HG02623 (cell line): ENCODE measurements around the gene CRTAC1.

Experiments used
- ATAC-seq: cut with Tn5 transposase; IDR thresholded peaks from one replicate; pipeline ENCODE4 v1.9.1; 2021; ENCODE audit warnings: moderate library complexity; ENCODE audit not compliant: unreplicated experiment

CRTAC1 gene

DNA sequence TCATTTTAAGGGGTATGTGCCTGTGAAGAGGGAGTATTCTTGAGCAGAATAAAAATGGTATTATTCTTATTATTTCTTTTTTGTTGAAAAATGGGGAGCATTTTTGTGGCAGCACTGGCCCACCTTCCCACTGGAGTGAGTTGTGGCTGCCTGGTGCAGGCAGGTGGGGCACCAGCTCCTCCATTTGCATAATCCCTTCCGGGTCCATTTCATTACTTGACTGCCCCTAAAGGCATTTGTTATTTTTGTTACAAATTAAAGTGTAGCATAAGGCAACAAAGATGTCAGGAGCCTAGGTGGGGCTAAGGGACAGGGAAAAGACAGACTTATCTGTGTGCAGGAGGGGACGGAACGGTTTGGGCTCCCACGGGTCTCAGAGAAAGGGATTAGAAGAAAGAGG is 154.0 kb downstream of the CRTAC1 start:
- no peak for ATAC-seq

DNA sequence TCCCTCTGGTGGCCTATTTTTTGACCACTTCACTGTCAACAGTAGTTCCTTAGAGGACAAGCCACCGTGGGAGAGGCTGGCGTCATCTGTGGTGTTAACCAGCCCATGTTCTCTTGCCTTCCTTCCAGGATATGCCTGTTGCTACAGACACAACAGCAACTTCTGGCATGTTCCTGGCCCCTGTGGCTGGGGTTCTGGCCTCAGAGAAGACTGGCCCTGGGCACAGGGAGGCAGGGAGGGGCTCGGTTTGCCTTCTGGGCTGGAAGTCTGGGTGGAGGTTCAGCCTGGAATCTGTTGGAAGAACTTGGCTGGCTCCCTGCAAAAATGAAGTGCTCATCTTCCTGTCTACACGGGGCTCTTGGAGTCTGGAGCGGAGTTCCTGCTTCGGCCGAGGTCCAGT is 155.0 kb downstream of the CRTAC1 start:
- ATAC-seq, result no peak

DNA sequence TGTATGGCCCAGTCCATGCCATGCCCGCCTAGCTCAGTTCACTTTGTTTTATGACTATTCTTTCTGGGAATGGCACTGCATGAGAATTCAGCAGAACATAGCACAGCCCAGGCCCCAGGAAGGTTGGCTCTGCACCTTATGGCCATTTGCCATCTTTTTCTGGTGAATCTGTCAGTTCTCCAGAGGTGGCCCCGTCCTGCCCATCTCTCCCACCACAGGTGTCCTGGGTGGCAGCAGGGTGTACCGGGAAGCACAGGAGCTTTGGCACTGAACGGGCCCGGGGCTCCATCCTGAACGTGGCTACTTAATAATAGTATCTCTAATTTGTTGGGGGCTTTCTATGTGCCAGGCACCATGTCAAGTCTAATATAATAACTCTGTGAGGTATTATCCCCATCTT is 156.1 kb downstream of the CRTAC1 start:
- no peak for ATAC-seq

- ATAC-seq, result no peak
Measured at GRCh38 chr10:97873569-97873968, 156.9 kb downstream of the CRTAC1 start.

GRCh38 chr10:97870990-97871389 is 159.4 kb downstream of the CRTAC1 start:
- no peak for ATAC-seq

- ATAC-seq, result peak; percentile 86
Measured at GRCh38 chr10:97869091-97870042, 161.1 kb downstream of the CRTAC1 start.

GRCh38 chr10:97868134-97868685 is 162.2 kb downstream of the CRTAC1 start:
- no peak for ATAC-seq

DNA sequence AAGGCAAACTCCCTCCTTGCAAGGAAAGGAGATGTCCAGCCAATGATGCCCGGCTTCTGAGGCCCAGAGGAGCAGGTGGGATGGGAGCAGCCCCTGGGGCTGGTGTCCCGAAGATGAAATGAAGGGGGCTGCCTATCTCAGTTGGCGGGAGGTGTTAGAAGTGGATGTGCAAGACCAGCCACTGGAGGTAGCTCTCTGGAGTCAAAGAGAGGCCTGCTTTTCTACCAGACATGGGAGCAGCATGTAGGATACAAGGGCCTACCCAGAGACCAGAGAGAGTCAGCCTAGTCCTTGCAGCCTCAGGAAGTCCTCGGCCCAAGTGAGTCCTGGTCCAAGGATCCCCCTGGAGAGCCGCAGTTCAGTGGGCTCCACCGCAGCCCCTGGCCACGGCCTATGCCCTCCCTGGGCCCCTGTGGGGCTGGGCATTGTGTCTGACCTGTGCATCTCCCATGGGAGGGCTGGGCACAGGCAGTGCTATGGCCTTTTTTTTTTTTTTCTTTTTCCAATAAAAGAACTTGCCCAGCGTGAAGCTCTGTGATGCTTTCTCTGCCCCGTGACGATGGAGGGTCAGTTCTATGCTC is 163.1 kb downstream of the CRTAC1 start:
- ATAC-seq, result no peak

- no peak for ATAC-seq
Measured at GRCh38 chr10:97866524-97867219, 163.7 kb downstream of the CRTAC1 start.

DNA sequence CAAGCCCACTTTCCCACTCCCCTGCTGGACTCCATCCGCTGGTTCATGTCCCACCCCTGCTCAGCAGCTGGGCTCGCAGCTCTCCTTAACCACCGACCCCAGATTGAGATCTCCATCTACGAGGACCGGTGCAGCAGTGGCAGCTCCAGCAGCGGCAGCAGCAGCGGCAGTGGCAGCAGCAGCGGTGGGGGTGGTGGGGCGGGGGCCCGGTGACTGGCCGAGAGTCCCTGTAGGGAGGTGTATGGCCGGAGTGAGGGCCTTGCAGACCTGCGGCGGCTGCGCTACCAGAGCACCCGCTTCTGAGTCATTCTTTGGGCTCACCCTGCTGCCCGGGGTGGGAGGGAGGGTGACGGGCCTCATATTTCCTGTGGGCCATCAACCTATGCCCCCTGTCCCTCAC is 164.9 kb downstream of the CRTAC1 start:
- no peak for ATAC-seq

DNA sequence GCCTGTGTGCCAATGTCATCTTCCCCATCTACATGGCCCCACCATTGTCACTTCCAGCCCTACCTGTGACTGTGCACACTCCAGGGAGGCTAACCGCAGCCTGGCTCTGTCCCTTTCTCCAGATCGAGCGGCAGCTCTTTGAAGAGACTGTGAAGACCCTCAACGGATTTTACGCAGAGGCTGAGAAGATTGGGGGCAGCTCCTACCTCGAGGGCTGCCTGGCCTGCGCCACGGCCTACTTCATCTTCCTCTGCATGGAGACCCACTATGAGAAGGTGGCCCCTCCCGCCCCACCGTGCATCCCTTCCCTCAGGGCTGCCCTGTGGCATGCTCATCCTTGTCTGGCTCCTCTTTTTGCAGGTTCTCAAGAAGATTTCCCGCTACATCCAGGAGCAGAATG is 166.6 kb downstream of the CRTAC1 start:
- no peak for ATAC-seq

DNA sequence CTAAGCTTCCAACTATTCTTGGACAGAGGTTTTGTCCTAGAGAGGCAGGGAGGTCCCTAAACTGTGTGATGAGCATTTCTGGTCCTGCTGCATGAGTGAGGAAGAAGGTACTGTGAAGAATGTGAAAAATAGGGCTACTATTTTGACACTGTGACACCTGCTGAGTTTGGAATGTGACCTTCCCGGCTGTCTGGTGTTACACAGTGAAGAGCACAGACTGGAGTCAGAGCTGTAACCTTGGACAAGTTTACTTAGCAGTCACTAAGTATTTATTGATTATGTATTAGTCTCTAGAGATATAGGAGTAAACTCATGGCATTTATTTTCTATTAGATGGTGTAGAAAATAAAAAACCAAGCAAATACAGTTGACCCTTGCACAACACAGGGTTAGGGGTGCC is 168.5 kb downstream of the CRTAC1 start:
- no peak for ATAC-seq

- no peak for ATAC-seq
Measured at GRCh38 chr10:97861097-97861750, 169.2 kb downstream of the CRTAC1 start.

DNA sequence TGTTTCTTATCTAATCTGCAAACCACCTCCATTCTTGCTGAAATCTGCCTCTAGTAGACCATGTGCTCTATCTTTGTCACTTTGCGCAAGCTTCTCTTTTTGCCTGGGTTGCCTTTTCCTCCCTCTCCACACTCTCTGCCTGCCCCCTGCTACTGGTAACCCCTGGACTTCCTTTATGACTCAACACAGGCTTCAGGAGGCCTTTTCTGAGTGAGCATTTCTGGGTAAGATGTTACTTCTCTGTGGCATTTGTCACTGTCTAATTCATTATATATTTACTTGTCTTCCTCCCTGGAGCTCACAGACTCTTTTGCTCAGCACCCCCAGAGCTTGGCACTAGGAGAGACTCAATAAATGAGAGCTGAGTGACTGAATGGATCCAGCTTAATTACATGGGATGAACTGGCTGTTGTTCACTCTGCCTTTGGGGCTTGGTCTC is 172.4 kb downstream of the CRTAC1 start:
- no peak for ATAC-seq

- no peak for ATAC-seq
Measured at GRCh38 chr10:97854743-97855142, 175.7 kb downstream of the CRTAC1 start.

GRCh38 chr10:97852840-97853405 is 177.5 kb downstream of the CRTAC1 start:
- ATAC-seq, result no peak

DNA sequence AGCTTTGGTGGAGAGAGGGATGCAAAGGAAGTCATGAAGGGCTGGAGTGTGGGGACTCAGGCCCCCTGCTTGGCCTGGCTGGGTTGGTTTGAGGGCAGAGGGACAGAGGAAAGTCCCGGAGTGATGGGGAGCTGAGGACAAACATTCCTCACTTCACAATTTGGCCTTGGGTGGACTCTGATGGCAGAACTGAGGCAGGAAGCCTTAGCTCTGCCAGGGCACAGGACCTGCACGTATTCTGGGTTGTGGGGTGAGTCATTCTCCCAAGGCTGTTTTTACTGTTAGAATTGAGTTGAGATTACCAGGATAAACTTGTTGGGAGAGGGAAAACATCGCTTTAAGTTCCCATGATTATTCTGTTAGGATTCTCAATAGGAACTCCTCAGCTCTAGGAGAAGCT is 178.1 kb downstream of the CRTAC1 start:
- no peak for ATAC-seq

- ATAC-seq, result no peak
Measured at GRCh38 chr10:97851341-97852001, 178.9 kb downstream of the CRTAC1 start.

DNA sequence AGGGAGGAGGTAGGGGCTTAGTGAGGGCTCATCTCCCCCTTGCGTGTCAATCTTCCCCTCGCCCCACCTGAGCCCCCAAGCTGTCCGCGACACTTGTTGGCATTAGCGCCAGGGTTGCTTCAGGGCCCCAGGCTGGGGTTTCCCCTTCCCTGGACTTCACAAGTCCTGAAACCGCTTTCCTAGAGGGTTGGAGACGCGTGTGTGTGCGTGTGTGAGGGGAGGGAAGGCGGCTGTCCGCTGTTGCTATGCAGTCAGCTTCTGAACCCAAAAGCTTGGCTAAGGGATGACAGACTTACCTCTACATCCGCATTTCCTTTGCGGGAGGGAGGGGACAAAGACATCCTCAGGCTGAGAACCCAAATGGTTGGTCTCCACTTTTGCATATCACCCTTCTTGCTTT is 180.0 kb downstream of the CRTAC1 start:
- no peak for ATAC-seq
